ENCODE results near the gene KLHL29. TPM values are rescaled to one million over a fixed set of nuclear protein-coding genes. Genes with fewer than 3 reads are reported as not detected.

Gene KLHL29
- total RNA-seq, 1 donor from 2014 or later = 8.0 TPM

- Mint-ChIP-seq H3K27ac (ENCODE audit: unreplicated experiment) (no peak overlapping the region), H3K27me3 (ENCODE audit: low read depth) (no peaks in the 10 kb centered on the region), H3K36me3 (ENCODE audit: low read depth) (peaks cover 8% of the 10 kb centered on the region), H3K9me3 (ENCODE audit: low read depth) (no peaks in the 10 kb centered on the region), H3K4me1 (ENCODE audit: low read depth) (peaks cover 16% of the 10 kb centered on the region), H3K4me3 (ENCODE audit: unreplicated experiment) (no peak overlapping the region)
- no peak for TF ChIP-seq CTCF (IDR thresholded peaks at IDR 0.05)
- DNase-seq (ENCODE audit: low spot score) = no peak
Measured at GRCh38 chr2:23745068-23745725, 360.2 kb downstream of the KLHL29 start.

GRCh38 chr2:23745726-23746105, 360.7 kb downstream of the KLHL29 start:
- no peak overlapping the region for H3K27ac Mint-ChIP-seq (ENCODE audit: unreplicated experiment)
- no peak overlapping the region for H3K4me3 Mint-ChIP-seq (ENCODE audit: unreplicated experiment)
- no peaks in the 10 kb centered on the region for H3K9me3 Mint-ChIP-seq (ENCODE audit: low read depth)
- no peak for TF ChIP-seq CTCF (IDR thresholded peaks at IDR 0.05)
- H3K27me3 Mint-ChIP-seq (ENCODE audit: low read depth) = no peaks in the 10 kb centered on the region
- H3K4me1 Mint-ChIP-seq (ENCODE audit: low read depth) = peaks cover 16% of the 10 kb centered on the region
- peaks cover 8% of the 10 kb centered on the region for H3K36me3 Mint-ChIP-seq (ENCODE audit: low read depth)
- no peak for DNase-seq (ENCODE audit: low spot score)

DNA sequence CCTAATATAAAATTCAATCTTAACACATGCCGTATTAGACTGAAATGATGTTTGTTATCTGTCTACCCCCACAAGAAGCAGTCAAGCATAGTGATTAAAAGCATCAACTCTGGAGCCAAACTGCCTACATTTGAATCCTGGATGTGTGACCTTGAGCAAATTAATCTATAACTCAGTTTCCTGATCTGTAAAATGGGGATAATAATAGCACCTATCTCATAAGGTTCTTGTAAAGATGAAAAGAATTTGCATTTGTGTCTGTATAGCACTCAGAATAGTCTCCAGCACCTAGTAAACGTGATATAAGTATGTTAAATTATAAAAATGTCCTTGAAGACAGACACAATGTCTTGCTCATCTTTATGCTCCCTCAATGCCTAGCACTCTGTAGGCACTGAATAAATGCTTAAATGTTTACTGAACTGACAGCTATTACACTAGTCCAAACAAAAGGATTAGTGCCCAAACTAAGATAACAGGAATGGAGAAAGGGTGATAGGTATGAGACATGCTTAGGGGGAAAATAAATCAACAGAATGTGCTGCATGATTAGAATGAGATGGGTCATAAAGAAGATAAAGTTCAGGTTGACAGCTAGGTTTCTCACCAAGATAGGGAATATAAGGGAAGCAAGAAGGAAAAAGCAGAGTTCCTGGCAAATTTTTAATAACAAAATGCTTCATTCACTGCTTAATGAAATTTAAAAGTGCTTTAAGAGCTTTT, 361.3 kb downstream of the KLHL29 start:
- Mint-ChIP-seq H3K4me3 (ENCODE audit: unreplicated experiment) (no peak overlapping the region), H3K27ac (ENCODE audit: unreplicated experiment) (no peak overlapping the region), H3K36me3 (ENCODE audit: low read depth) (peaks cover 7% of the 10 kb centered on the region), H3K27me3 (ENCODE audit: low read depth) (no peaks in the 10 kb centered on the region), H3K4me1 (ENCODE audit: low read depth) (peaks cover 16% of the 10 kb centered on the region), H3K9me3 (ENCODE audit: low read depth) (no peaks in the 10 kb centered on the region)
- no peak for TF ChIP-seq CTCF (IDR thresholded peaks at IDR 0.05)
- no peak for DNase-seq (ENCODE audit: low spot score)

GRCh38 chr2:23751747-23752265, 366.8 kb downstream of the KLHL29 start:
- TF ChIP-seq CTCF (IDR thresholded peaks at IDR 0.05) = no peak
- Mint-ChIP-seq H3K27me3 (ENCODE audit: low read depth) (no peaks in the 10 kb centered on the region), H3K4me3 (ENCODE audit: unreplicated experiment) (no peak overlapping the region), H3K4me1 (ENCODE audit: low read depth) (peaks cover 9% of the 10 kb centered on the region), H3K9me3 (ENCODE audit: low read depth) (no peaks in the 10 kb centered on the region), H3K27ac (ENCODE audit: unreplicated experiment) (no peak overlapping the region), H3K36me3 (ENCODE audit: low read depth) (peaks cover 20% of the 10 kb centered on the region)
- DNase-seq (ENCODE audit: low spot score) = no peak

DNA sequence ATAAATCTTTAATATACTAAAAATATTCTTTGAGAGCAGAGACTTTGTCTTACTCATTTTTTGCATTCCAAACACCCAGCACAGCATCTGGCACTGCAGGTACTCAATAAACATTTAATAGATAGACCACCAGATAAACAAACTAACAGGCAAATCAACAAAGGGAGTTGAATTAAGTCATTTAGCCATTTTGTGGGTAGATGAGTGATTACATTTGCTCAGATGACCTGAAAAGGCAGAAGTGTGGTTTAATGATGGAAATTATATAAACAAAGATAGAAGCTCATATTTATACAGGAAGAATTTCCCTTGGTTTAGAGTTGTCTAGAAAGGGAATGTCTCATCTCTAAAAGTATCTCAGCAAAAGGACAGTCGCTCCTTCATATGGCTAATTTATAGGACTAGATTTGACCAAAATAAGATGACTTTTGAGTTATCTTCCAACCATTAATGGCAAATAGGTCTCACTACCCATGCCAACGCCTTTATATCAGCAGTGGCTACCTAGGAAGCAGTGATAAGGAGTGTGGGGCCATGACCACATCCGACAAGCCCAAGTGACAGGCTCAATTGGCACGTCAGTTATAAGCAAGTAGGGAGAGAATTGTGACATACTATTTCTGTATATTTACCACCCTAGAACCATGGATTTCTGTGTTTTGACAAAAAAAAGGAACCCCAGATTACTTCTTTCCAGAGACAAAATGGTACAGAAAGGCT, 368.5 kb downstream of the KLHL29 start:
- Mint-ChIP-seq H3K27ac (ENCODE audit: unreplicated experiment) (no peak overlapping the region), H3K27me3 (ENCODE audit: low read depth) (no peaks in the 10 kb centered on the region), H3K9me3 (ENCODE audit: low read depth) (no peaks in the 10 kb centered on the region), H3K4me3 (ENCODE audit: unreplicated experiment) (no peak overlapping the region), H3K36me3 (ENCODE audit: low read depth) (peaks cover 27% of the 10 kb centered on the region), H3K4me1 (ENCODE audit: low read depth) (peaks cover 26% of the 10 kb centered on the region)
- no peak for DNase-seq (ENCODE audit: low spot score)
- TF ChIP-seq CTCF (IDR thresholded peaks at IDR 0.05) = no peak

All from chondrocyte (in vitro differentiated cells).